GM21526 (cell line): Measurements from ENCODE around the gene DOK7.
"Not testable (repeated sequence)": the region's sequence is repeated elsewhere in the genome, so short reads cannot be mapped to it uniquely, and the experiment has no call there.

Experiments
- ATAC-seq: cut with Tn5 transposase; IDR thresholded peaks from one replicate; pipeline ENCODE4 v1.9.1; 2021; ENCODE audit warnings: moderate library complexity; ENCODE audit not compliant: unreplicated experiment, low FRiP score

The DOK7 gene

DNA sequence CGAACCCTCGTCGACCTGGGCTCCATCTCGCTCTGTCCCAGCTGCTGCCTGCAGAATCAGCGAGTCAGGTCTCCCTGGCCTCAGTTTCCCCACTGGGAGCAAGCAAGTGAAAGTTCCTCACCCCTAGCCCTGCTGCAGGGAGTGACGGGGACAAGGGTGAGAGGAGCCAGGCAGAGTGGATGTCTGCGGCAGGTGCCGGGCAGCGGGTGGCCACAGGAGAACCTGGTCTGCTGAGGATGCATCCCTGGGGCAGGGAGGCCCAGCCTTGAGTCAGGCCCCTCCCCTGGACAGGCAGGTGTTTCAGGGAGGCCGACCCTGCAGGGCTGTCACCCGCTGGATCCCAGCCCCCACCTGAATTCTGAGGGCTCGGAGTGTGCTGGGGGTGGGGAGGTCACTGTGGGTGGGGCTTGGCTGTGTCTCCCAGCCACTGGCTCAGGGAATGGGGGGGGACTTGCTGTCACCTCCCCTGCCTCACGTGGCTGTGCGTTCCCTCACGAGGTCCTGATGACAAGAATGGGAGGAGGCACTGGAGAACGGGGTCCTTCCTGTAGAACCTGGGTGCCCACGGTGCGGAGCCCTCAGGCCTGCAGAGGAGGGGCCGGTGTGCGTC, 35.9 kb downstream of the DOK7 start:
- ATAC-seq, result no peak

GRCh38 chr4:3499710-3500109, 36.6 kb downstream of the DOK7 start:
- ATAC-seq, result no peak

DNA sequence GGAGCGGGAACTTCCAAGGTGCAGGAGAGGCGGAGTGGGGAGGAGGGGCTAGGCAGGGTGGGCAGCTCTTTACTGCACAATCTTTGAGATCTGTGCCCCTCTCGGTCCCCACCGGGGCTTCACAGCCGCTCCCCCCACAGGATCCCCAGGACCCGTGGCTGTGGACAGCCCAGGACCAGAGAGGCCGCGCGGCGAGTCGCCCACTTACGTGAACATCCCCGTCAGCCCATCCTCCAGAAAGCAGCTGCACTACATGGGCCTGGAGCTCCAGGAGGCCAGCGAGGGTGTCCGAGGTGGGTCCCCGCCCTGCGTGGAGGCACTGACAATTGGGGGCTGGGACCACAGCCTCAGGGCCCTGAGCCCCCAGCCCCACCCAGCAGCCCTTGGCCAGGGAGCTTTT, 37.0 kb downstream of the DOK7 start:
- ATAC-seq, result no peak

DNA sequence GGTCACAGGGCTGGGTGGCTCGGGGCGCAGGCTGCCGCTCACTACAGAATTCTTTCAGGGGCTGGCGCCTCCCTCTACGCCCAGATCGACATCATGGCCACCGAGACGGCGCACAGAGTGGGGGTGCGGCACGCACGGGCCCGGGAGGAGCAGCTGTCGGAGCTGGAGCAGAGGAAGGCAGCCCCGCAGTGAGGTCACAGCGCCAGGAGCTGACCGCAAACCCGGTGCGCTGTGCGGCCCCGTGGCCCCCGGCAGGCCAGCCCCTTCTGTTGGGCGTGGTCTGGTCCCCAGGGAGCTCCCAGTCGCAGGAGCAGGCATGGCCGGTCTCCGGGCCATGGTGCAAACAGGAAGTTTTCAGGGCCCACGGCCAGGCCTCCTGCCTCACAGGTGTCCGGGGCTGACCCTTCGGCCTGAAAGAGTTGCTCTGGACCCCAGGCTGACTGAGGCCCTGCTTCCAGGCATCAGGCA, 37.6 kb downstream of the DOK7 start:
- no peak for ATAC-seq

DNA sequence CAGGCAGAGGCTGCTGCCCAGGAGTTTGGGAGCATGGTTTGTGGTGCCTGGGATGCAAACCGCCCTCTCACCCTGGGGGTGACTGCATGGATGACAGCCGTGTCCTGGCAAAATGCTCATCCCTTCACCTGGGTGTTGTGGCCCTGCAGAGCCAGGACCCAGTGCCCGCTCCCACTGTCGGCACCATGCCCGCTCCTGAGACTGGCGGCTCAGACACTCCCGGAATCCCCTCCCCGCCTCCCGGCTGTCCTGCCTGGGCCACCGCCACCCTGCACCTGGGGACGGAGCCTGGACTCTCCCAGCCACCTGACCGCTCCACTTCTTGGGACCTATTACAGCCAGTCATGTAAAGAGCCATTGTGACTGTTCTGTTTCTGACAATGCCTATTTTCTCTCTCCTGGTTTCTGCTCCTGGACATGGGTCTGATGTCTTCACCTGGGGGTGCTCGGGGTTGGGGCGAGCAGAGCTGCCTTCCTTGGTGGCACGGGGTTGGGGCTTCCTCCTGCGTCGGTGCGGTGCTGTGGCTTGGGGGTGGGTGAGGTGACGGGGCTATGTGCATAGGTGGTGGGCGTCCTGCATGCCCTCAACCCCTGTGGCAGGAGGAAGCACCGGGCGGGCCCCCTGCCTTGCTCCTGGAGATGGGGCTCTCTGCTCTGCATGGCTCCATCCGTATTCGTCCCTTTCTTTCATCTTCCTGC, 38.2 kb downstream of the DOK7 start:
- no peak for ATAC-seq

DNA sequence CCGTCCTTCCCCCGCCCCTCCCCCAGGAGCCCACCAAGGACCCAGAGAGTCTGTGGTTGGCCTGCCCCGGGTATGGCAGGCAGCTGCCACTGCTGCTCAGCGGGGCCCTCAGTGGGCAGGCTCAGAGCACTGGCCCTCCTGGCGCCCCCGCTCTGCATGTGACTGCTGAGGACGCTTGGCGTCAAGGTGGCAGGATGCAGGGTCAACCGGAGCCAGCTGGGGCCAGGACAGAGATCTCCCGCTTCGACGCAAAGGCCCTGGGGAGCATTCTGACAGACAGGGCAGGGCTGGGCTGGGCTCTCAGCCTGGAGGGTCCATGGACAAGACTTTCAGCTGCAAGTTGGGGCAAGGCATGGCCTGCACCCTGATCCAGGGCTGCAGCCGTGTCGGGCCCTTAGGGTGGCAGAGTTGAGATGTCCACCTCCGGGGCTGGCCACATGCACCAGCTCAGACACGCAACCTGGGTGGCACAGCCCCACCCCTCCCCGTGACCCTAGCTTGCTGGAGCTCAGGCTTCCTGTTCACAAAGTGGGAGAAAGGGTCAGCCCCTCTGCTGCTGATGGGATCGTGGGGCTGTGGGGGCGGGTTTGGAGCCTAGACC, 38.8 kb downstream of the DOK7 start:
- ATAC-seq, result no peak

DNA sequence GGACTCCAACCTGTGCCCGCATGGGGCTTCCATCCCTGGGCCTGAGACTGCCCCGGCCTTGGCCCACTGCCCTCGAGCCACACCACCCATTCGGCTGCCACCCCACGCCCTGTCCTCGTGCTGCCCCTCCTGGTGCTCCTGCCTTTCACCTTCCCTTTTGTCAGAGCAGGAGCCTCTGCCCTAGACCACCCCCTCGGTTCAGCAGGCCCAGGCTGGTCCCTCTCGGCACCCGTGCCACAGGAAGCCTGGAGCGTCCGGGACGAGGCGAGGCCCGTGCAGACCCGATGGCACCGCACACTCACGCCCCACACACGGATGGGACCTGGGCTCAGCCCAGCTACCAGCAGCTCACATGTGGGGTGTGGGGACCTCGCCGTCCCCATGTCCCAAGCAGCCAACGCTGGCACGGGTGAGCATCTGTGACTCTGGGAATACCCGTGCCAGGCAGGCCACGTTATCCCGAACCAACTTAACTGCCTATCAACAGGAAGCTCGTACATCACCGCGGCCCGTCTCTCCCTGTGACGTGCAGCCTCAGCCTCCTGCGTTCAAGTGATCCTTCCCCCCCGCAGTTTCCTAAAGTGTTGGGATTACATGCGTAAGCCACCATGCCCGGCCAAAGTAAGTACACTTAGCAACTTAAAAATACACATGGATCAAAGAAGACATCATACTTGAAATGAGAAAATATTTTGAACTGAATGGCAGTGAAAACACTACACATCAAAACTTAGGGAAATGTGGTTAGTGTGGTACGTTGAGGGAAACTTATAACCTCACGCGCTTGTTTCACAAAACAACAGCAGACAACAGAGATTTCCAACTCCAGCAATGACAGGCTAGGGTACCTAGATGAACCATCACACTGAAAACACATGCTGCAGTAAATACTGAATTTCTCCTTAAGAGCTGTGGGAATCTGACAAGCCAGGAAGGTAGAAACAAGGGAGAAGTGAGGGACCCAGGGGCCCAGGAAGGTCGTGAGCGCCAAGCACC, 40.1 kb downstream of the DOK7 start:
- ATAC-seq, result no peak

GRCh38 chr4:3505231-3505630, 42.1 kb downstream of the DOK7 start:
- no peak for ATAC-seq

GRCh38 chr4:3508542-3508941, 45.4 kb downstream of the DOK7 start:
- ATAC-seq, result no peak

GRCh38 chr4:3510481-3510880, 47.4 kb downstream of the DOK7 start:
- no peak for ATAC-seq

GRCh38 chr4:3511187-3511586, 48.1 kb downstream of the DOK7 start:
- ATAC-seq, result no peak

GRCh38 chr4:3511601-3512000, 48.5 kb downstream of the DOK7 start:
- ATAC-seq, result not testable (repeated sequence)

GRCh38 chr4:3512279-3512678, 49.2 kb downstream of the DOK7 start:
- ATAC-seq, result no peak

DNA sequence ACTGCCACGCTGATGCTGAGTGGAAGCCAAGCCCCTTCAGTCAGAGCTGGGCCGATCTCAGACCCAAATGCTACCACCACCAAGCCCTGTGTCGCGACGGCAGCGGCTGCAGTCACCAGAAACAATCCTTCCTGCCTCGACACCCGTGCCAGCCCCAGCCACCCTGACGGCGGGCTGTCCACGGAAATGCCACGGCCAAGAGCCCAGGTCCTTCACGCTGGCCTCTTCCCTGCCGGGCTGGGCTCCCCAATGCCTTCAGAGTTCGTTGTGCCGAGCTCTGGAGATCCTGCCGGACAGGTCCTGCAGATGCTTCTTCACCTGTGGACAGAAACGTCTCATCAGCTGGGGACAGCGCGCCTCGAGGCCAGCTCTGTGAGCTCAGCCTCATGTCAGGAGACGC, 49.6 kb downstream of the DOK7 start:
- ATAC-seq, result no peak

DNA sequence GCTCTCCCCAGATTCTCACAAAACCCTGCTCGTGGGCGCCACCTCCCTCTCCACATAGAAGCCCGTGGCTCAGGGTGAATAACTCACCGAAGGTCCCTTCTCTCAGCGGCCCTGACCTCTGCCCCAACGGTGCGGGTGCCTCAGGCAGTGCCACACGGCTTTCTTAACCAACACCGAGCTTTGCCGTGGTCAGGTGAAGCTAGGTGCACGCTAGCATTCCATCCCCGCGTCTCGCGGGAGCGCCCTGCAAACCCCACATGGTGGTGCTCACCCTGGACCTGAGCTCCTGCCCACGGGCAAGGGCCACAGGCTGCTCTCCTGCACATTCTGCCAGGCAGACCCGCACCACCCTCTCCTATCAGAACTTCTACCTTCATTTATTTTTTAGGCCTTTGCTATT, 50.7 kb downstream of the DOK7 start:
- ATAC-seq, result no peak

GRCh38 chr4:3514221-3514780, 51.2 kb downstream of the DOK7 start:
- ATAC-seq, result no peak

GRCh38 chr4:3514806-3515501, 51.8 kb downstream of the DOK7 start:
- no peak for ATAC-seq

GRCh38 chr4:3515646-3516045, 52.5 kb downstream of the DOK7 start:
- no peak for ATAC-seq

- no peak for ATAC-seq
Measured at GRCh38 chr4:3516061-3516835, 53.1 kb downstream of the DOK7 start.
